HG03460 (cell line): Measurements from ENCODE around the gene POLA2.
A peak's percentile ranks its signal among the peaks of the same experiment; 100 is the strongest.
"Not testable (repeated sequence)": the region's sequence is repeated elsewhere in the genome, so short reads cannot be mapped to it uniquely, and the experiment has no call there.

Source experiments
- ATAC-seq: cut with Tn5 transposase; IDR thresholded peaks from one replicate; pipeline ENCODE4 v1.9.1; 2021; ENCODE audit not compliant: unreplicated experiment

POLA2 gene

GRCh38 chr11:65241134-65241533, 20.6 kb upstream of the POLA2 start:
- ATAC-seq = no peak

DNA sequence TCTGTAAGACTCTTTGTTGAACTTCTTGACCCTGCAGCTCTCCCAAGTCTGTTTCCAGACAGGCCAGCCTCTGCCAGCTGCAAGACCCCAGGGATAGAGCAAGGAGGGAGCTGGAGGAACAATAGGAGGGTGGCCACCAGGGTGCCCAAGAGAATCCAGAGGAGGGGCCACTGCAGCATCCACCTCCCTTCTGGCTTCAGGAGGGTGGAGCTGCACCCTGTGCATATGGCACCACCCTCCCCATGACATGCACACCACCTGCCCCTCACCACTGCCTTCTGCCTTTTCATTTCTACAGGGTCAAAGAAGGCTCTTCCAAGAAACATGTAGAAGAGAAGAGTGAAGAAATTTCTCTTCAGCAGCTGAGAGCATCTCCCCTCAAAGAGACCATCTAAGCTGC, 20.1 kb upstream of the POLA2 start:
- no peak for ATAC-seq

DNA sequence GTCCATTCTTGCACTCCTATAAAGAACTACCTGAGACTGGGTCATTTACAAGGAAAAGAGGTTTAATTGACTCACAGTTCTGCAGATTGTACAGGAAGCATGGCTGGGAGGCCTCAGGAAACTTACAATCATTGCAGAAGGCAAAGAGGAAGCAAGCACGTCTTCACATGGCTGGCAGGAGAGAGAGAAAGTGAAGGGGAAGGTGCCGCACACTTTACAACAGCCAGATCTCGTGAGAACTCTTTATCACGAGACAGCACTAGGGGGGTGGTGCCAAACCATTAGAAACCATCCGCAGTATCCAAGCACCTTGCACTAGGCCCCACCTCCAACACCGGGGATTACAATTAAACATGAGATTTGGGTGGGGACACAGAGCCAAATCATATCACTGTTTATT, 19.4 kb upstream of the POLA2 start:
- ATAC-seq = no peak

DNA sequence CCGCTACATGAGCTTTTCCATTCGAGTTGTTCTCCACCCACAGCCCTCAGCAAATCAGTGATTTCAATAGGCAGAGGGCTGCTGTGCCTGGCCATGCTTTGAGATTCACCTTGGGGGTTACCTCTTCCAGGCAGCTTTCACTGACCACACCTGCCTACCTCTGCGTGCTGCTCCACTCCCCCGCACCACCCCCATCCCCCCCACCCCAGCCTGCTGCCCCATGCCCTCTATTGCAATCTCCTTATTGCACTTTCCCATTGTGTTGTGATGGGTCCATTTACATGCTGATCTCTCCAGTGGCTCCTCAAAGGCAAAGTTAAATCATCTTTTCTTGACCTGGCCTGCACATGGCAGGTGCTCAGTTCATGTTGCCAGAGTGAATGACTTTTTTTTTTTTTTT, 18.0 kb upstream of the POLA2 start:
- ATAC-seq = no peak

- ATAC-seq = not testable (repeated sequence)
Measured at GRCh38 chr11:65245046-65245445, 16.7 kb upstream of the POLA2 start.

DNA sequence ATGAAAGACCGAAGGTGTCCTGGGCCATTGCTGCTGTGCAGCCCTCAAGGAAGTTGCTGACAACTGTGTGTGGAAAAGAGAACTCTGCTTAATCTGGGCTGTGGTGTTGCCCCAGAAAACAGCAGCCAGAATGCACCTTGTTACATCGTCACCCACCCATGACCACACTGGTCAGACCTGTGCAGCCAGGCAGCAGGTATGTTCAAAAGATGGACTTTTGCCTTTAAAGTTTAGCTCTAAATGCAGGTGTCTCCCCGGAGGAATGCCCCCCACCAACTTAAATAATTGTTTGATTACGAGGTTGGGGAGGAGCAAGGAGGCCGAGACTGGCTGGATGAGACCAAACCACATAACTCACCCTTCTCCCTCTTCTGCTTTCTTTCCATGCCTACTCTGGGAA, 15.3 kb upstream of the POLA2 start:
- no peak for ATAC-seq

DNA sequence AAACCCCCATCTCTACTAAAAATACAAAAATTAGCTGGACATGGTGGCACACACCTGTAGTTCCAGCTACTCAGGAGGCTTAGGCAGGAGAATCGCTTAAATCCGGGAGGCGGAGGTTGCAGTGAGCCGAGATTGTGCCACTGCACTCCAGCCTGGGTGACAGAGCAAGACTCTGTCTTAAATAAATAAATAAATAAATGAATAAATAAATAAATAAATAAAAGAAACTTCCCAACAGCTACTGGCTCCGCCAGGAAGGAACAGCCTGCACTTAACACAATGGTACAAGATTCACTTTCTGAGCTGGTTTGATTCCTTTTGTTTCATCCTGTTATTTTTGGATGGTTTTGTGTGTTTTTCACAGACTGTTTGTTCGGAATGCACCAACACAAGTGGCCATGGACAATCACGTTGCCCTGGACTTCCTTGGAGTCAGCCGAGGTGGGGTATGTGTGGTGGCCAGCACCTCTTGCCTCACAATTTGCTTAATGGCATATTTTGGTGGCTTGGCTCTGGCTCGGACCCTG, 13.5 kb upstream of the POLA2 start:
- not testable (repeated sequence) for ATAC-seq

- ATAC-seq = no peak
Measured at GRCh38 chr11:65251476-65251875, 10.3 kb upstream of the POLA2 start.

- no peak for ATAC-seq
Measured at GRCh38 chr11:65254724-65255123, 7.0 kb upstream of the POLA2 start.

DNA sequence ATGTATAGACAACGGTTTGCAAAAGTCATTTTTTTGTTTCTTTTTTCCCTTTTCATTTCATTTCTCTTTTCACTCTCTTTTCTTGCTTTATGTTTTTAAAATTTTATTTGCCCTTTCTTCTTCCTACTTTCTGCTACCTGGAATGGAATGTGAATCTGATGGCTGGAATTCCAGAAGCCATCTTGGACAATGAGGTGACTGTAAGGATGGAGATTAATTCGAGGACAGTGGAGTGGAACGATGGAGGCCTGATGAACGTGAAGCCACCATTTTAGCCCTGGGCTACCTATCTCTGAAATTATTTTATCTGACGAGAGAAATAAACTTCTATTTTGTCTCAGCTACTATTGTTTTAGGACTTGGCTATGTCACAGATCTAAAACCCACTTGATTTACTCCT, 2.8 kb upstream of the POLA2 start:
- no peak for ATAC-seq

GRCh38 chr11:65260302-65260701, 1.5 kb upstream of the POLA2 start:
- ATAC-seq = no peak

- peak; percentile 19 for ATAC-seq
Measured at GRCh38 chr11:65260756-65261590, 789 bp upstream of the POLA2 start.

- no peak for ATAC-seq
Measured at GRCh38 chr11:65262381-65262680, 569 bp downstream of the POLA2 start.

- no peak for ATAC-seq
Measured at GRCh38 chr11:65262776-65263175, 1.0 kb downstream of the POLA2 start.

GRCh38 chr11:65264747-65265146, 3.0 kb downstream of the POLA2 start:
- ATAC-seq = not testable (repeated sequence)

DNA sequence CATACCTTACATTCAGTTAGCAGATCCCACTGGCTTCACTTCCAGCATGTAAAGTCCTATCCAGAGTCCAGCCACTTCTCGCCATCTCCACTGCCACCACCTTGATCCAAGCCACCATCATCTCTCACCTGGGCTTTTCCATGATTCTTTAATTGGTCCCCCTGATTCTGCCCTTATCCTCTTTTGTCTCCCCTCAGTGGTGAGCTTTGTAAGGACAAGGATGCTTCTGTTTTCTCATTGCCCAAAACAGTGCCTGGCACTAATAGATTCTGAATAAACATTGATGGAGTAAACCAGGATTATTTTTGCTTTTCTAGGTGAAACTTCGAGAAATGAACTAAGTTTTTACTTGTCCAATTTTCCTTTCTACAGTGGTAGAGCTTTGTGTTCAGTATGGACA, 4.4 kb downstream of the POLA2 start:
- no peak for ATAC-seq

GRCh38 chr11:65274735-65275682, 13.2 kb downstream of the POLA2 start:
- ATAC-seq = no peak

- ATAC-seq = no peak
Measured at GRCh38 chr11:65275906-65276305, 14.1 kb downstream of the POLA2 start.

DNA sequence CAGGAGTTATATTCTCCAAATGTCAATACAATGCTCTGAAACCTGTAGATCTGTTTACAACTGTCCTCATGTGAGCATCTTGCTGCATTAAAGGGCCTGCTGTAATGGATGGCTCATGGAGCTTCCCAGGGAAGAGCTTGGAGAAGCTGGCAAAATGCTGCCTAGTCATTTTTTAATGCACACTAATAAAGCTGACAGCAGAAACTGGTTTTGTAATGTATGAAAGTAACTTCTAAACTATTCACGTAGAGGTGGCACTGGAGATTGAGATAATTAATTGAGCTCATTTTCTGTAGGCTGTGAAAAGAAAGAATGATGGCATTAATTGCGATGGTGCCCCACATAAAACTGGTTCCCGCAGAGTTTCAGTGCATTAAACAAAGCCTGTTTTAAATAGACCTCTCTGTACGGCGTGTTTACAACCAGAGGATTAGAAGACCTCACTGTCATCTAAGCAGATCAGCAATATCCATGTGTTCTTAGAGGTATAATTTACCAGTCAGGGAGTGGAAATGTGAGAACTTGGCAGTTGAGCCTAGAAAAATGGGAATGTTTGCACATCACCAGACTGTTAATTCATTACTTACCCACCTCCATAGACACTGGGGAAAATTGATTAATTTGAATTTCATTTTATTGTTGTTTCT, 16.0 kb downstream of the POLA2 start:
- no peak for ATAC-seq

DNA sequence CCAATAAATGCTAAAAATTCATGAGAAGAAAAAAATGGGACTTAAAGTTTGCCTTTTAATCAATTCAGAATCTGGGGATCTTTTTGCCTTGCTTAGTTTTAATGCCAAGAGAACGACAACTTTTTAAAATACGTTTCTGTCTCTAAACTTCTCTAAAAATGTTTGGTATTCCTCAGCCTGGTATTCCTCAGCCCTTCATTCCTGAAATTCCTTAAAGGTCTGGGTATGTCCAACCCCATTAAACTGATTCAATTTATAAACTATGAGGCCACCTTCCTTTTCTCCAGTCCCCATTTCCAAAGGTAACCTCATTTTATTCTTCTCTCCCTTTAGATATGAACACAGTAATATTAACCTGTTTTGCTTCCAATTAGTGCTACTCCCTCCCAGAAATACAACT, 16.6 kb downstream of the POLA2 start:
- ATAC-seq = no peak

DNA sequence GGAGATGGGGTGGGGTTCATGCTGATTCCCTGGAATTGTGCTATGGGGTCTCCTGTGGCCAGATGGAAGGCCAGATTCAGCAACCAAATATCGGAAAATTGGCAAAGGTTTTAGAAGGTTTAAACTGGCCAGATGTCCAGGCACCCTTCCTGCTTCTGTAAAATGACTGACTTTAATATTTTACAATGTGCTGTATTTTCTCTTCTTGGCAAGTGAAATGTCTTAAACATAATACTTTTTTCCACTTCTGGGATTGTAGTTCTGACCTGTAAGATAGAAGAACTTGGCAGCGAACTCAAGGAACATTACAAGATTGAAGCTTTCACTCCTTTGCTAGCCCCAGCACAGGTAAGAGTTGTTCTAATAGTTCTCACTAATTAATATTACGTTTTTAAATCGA, 17.5 kb downstream of the POLA2 start:
- no peak for ATAC-seq
